GM12864 (cell line): ENCODE data around the gene ZDHHC5.

Source experiments
- DNase-seq: peaks from one replicate; pipeline ENCODE4 v3.0.0-alpha.2; 2011; ENCODE audit warnings: low read depth
- H3K4me3 ChIP-seq: 2 replicates; pipeline ENCODE4 v1.5.1; 2011; ENCODE audit warnings: mild to moderate bottlenecking, low read depth, low read length, control low read depth
- TF ChIP-seq, protein P1 (sequence below): IDR thresholded peaks from 2 replicates; pipeline ENCODE4 v1.5.1; 2011; ENCODE audit warnings: low read depth, mild to moderate bottlenecking, moderate library complexity, low read length, control low read depth, inconsistent platforms; ENCODE audit errors: missing control alignments

ZDHHC5 gene

GRCh38 chr11:57626895-57627294, 41.0 kb upstream of the ZDHHC5 start:
- TF ChIP-seq, protein P1, sequence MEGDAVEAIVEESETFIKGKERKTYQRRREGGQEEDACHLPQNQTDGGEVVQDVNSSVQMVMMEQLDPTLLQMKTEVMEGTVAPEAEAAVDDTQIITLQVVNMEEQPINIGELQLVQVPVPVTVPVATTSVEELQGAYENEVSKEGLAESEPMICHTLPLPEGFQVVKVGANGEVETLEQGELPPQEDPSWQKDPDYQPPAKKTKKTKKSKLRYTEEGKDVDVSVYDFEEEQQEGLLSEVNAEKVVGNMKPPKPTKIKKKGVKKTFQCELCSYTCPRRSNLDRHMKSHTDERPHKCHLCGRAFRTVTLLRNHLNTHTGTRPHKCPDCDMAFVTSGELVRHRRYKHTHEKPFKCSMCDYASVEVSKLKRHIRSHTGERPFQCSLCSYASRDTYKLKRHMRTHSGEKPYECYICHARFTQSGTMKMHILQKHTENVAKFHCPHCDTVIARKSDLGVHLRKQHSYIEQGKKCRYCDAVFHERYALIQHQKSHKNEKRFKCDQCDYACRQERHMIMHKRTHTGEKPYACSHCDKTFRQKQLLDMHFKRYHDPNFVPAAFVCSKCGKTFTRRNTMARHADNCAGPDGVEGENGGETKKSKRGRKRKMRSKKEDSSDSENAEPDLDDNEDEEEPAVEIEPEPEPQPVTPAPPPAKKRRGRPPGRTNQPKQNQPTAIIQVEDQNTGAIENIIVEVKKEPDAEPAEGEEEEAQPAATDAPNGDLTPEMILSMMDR, result no peak
- no peak overlapping the region for H3K4me3 ChIP-seq
- no peak for DNase-seq

GRCh38 chr11:57630171-57630570, 37.7 kb upstream of the ZDHHC5 start:
- no peak for DNase-seq
- TF ChIP-seq, protein P1, result no peak
- H3K4me3 ChIP-seq, result no peak overlapping the region

DNA sequence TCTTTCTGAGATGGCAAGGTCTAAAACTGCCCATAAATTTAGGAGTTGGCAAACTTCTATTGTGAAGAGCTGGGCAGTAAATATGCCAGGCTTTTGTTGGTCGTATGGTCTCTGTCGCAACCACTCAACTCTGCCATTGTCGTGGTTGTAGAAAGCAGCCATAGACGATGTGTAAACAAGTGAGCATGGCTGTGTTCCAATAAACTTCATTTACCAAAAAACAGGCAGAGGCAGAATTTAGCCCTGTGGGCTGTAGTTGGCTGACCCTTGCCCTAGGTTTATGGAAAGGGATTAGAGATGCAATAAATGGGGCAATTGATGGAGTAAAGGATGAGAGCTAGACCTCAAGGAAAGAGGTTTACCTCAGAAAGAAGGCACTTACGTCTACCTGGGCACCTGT, 35.8 kb upstream of the ZDHHC5 start:
- TF ChIP-seq, protein P1, result no peak
- no peak for DNase-seq
- no peak overlapping the region for H3K4me3 ChIP-seq

- DNase-seq, result no peak
- TF ChIP-seq, protein P1, result no peak
- no peak overlapping the region for H3K4me3 ChIP-seq
Measured at GRCh38 chr11:57633394-57634070, 34.4 kb upstream of the ZDHHC5 start.

DNA sequence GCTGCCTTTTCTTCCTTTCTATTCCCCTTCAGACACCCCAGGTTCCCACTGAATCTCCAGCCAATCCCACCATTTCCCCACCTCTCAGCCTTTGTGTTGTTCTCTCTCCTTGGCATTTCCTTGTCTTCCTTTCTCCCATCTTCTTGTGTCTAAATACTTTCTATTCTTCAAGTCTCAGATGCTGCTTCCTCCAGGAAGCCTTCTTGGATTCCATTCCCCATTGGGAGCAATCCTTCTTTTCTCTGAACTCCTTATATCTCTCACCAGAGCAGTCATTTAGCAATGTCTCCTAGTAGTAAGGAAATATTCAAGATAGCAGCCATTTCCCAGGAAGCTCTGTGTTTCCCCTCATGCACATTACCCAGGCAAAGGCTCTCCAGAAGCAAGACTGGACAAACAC, 33.6 kb upstream of the ZDHHC5 start:
- H3K4me3 ChIP-seq, result no peak overlapping the region
- TF ChIP-seq, protein P1, result no peak
- DNase-seq, result no peak

GRCh38 chr11:57635246-57635645, 32.7 kb upstream of the ZDHHC5 start:
- DNase-seq, result no peak
- H3K4me3 ChIP-seq, result no peak overlapping the region
- TF ChIP-seq, protein P1, result no peak

- no peak overlapping the region for H3K4me3 ChIP-seq
- DNase-seq, result no peak
- TF ChIP-seq, protein P1, result no peak
Measured at GRCh38 chr11:57637626-57638004, 30.3 kb upstream of the ZDHHC5 start.
